Activated CD4-positive, alpha-beta T cell treated with anti-CD3 and anti-CD28 coated beads for 24 hours (primary cell): ENCODE data around the gene GABPB2.

ENCODE experiments used
- DNase-seq, 2 donors: peaks; one replicate each; pipeline ENCODE4 v3.0.0-alpha.2; 2020; ENCODE audit warnings: low read depth in 2 of 2

The GABPB2 gene

DNA sequence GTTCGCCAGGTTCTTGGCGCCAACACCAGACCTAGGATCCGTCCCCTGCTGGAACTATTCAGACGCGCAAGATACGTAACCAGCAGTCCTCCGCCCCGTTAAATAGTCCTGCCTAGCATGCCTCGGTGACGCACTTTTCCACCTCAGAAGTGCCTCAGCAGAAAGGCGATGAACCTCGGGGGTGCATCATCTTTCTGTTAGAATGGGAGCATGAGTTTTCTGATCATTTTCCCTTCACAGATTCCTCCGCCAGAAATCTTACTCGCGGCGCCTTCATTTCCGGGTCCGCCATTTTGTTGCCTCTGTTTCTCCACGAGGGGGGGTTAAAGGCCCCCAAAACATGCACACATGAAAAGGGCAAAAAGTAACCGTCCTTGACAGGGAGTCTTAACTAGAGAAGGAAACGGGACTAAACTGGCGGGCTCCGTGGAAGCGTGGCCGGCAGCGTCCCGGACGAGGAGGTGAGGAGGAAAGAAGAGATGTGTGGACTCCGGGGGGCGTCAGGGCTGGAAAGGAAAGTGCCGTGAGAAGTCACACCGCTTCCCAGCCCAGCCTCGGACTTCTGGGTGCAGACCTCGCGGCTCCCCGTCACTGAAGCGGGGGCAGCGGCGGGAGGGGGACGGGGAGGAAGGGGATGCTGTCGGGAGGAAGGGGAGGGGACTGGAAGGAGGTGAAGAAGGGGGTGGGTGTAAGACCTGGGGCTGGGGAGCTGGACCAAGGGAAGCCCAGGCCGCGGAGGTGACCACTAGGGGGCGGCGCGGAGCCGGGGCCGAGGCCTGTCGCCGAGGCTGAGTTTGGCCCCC lies at the start of gene GABPB2:
TSS of gene GABPB2 (plus strand) at position 288 of the 803 bp plus-strand sequence. CDS start 17,429 bp downstream, outside the sequence.
- peak; percentile 81 to 86 for DNase-seq

- peak; percentile 74 to 78 for DNase-seq
These were observed 45.9 kb upstream of the GABPB2 start for GRCh38 chr1:151024540-151025146.

- no peak for DNase-seq
These were observed 44.1 kb upstream of the GABPB2 start for GRCh38 chr1:151026460-151026859.

DNA sequence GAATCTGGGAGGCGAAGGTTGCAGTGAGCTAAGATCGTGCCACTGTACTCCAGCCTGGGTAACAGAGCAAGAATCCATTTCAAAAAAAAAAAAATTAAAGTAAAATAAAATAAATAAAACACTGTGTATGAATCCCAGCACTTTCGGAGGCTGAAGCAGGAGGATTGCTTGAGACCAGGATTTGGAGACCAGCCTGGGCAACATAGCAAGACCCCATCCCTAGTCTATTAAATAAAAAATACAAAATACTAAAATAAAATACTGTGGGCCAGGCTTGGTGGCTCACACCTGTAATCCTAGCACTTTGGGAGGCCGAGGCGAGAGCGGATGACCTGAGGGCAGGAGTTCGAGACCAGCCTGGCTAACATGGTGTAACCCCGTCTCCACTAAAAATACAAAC lies 38.4 kb upstream of the GABPB2 start:
- no peak for DNase-seq

GRCh38 chr1:151035167-151035566 lies 35.4 kb upstream of the GABPB2 start:
- no peak for DNase-seq

GRCh38 chr1:151036356-151036755 lies 34.2 kb upstream of the GABPB2 start, which contains the start of gene BNIPL:
TSS of gene BNIPL (plus strand) at chr1:151036586. CDS start at chr1:151036726, 140 bp downstream.
- DNase-seq = no peak

DNA sequence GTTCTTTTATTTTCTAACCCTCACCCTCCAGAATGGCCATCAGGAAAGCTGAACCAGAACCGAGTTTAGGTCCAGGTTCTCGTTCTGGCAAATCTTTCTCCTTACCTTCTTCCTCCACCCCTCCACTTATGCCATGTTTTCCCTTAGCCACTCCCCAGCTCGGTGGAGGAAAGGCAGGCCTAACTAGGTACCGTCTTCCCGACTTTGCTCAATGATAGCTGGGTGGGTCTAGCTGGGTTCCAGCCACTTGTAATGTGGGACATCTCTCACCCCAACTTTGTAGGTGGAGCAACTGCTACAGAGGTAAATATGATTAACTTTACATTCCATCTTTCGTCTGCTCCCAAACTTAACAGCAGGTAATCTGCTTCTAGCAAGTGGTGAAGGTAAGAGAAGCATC lies 33.5 kb upstream of the GABPB2 start:
- DNase-seq = no peak

DNA sequence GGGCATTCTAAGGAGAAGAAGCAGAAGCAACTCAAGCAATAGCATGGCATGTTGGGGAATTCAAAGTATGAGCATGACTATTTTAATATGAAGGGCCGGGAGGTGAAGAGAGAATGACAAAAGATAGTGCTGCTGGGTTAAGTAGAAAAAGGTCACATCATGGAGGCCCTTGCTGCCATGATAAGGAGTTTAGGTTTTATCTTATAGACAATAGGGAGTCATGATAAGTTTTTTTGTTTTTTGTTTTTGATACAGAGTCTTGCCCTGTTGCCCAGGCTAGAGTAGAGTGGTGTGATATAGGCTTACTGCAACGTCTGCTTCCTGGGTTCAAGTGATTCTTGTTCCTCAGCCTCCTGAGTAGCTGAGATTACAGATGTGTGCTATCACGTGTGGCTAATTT lies 31.0 kb upstream of the GABPB2 start:
- DNase-seq = no peak

DNA sequence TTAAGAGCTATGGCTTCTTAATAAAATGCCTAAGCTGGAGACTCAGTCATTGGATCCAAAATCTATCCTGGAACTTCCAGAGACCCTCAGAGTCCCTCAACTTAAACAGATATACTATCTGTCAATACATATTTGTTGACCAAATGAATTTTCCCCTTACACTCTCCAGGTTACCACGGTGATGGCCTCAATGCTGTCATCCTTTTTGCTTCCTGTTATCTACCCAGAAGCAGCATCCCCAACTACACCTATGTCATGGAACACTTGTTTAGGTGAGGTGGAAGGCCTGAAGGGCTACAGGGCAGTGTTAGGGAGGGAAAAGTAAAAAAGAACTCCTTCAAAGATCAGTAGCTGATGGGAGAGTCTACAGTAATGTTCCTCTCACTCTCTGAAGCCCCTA lies 27.4 kb upstream of the GABPB2 start:
- DNase-seq = no peak

DNA sequence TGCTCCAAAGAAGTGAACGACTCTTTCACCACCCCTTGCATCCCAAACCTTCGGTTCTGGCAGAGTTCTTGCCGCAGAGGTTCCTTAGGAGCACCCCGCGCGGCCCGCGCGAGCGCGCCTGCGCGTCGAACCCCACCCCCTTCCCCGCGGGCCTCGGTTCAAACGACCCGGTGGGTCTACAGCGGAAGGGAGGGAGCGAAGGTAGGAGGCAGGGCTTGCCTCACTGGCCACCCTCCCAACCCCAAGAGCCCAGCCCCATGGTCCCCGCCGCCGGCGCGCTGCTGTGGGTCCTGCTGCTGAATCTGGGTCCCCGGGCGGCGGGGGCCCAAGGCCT lies 23.0 kb upstream of the GABPB2 start, which contains the start of gene C1orf56:
TSS of gene C1orf56 (plus strand) at position 161 of the 334 bp plus-strand sequence. CDS start at position 258, 97 bp downstream.
- DNase-seq = no peak

DNA sequence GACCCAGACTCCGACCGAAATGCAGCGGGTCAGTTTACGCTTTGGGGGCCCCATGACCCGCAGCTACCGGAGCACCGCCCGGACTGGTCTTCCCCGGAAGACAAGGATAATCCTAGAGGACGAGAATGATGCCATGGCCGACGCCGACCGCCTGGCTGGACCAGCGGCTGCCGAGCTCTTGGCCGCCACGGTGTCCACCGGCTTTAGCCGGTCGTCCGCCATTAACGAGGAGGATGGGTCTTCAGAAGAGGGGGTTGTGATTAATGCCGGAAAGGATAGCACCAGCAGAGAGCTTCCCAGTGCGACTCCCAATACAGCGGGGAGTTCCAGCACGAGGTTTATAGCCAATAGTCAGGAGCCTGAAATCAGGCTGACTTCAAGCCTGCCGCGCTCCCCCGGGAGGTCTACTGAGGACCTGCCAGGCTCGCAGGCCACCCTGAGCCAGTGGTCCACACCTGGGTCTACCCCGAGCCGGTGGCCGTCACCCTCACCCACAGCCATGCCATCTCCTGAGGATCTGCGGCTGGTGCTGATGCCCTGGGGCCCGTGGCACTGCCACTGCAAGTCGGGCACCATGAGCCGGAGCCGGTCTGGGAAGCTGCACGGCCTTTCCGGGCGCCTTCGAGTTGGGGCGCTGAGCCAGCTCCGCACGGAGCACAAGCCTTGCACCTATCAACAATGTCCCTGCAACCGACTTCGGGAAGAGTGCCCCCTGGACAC lies 22.5 kb upstream of the GABPB2 start:
- DNase-seq = no peak

- no peak for DNase-seq
These were observed 21.9 kb upstream of the GABPB2 start for GRCh38 chr1:151048645-151049032.

GRCh38 chr1:151049458-151049857 lies 21.1 kb upstream of the GABPB2 start:
- no peak for DNase-seq

DNA sequence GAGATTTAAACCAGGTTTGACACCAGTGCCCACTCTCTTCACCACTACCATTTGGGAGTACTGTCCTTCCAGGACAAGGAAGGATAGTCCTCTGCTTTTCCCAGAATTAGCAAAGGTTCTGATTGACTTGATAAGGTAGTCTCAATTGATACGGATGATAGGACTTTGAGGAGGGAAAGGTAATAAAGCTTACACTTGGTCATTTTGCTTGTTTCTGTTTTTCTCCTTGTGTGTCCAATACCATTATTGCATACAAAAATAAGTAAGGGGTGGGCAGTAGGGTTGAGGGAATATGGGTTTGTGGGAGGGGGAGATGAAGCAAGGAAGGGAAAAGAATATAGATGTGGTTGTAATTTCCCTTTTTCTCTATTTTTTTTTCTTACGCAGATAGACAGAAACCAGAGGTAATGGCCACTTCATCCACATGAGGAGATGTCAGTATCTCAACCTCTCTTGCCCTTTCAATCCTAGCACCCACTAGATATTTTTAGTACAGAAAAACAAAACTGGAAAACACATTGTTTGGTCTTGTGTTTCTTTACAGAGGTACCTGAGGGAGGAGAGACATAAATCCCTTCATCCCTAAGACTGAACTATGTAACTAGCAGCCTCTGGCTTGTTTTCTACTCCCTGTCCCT lies 20.4 kb upstream of the GABPB2 start:
- no peak for DNase-seq

DNA sequence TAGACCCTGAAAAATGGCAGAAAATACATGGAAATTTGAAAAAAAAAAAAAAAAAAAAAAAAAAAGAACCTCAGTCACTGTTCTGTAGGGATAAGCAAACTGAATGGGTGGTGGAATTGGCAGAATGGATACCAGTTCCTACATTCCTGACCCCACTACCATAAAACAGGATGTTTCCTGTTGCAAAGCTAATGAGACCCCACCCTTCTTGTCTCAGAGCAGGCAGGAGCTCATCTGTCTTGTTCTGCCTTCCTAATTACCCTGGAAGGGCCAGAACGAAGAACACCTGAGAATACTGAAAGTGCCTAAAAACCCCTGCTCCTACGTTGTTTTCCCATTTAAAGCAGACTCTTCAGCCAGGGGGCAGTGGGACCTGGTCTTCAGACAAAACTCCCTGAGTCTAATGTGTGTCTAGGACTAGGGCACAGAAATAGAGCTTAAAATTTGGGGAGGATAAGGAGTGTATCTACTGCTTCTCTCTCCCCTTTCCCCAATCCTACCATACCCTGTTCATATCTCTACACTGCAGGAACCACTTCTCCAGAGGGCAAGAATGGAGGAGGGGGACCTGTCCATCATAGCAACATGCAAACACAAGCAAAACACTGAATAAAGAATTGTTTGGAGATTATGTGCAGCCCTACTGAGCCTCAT lies 19.1 kb upstream of the GABPB2 start:
- DNase-seq = no peak

GRCh38 chr1:151054971-151055547 lies 15.5 kb upstream of the GABPB2 start:
- DNase-seq = no peak

DNA sequence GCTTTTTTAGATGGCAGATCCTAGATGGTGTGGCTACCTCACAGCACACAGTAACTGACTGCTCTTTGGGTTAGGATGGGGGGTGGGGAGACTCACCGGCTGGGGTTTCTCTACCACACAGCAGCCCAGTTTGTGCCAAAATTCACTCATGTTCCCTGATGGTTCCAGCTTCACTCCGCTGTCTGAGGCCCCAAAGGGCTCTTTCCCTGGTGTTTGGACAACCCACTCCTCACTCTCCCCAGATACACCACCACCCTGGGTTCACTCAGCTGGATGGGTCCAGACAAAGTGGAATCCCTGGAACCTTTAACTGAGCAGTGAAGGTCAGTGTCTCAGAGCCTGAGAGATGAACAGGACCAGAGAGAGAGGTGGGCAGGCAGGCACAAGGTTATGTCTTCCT lies 15.0 kb upstream of the GABPB2 start:
- no peak for DNase-seq

GRCh38 chr1:151056149-151056548 lies 14.4 kb upstream of the GABPB2 start:
- DNase-seq = no peak

DNA sequence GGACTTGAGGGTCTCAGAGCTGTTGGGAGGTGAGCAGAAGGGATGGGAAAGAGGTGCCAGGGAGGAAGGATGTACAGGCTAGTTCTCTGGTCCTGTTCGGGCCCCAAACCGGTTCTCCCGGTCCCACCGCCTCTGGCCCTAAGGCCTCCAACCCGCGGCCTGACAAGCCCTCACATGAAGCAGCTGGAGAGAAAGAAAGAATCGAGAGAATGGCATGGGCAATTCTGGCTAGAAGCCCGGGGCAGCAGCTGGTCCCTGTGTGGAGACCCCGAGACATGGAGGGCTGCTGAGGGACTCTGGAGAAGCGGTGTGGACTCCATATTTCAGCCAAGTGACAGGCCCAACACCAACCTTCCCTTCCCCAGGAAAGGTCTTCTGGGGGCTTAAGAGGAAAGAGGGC lies 11.9 kb upstream of the GABPB2 start:
- no peak for DNase-seq

DNA sequence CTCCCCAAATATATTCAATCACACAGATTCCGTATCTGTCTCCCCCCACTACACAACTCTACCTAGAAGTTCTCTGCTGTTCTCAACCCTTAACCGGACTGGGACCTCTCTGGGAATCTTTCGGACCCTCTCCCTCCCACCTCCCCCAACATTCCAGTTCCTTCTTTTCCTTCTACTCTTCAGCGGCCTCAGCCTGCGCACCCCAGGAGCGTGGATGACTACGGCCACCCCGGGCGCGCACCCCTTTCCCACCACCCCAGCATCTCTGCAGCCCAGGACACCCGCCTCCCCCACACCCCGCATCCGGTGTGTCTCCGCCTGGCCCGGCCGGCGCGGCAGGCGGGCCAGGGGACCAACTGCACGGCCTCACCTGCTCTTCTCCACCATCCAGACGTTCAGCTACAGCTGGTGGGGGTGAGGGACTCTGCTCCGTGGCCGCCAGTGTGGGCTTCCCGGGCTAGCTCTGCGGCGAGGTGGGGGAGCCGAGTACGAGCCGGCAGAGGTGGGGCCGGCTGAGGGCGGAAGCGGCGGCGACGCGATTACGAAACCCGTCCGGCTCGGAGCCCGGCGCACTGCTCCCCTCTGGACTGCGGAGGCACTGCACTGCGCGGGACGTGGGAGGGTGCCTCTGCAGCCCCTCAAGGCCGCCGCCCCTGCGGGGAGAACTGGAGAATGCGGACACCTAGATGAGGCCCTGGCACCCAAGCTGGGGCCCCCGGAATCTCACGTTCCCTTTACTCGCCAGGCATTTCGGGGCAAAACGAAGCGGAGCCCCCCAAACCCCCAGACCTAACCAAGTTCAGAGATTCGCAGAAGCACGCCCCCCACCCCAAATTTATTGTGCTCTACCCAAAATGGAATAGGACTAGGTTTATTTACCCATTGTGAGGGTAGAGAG lies 11.2 kb upstream of the GABPB2 start, which contains the start of gene CDC42SE1:
TSS of gene CDC42SE1 (minus strand) at position 514 of the 898 bp plus-strand sequence. CDS start 3,892 bp downstream, outside the sequence.
- peak; percentile 70 to 75 for DNase-seq
